ENCODE results near the gene PMEPA1.

The PMEPA1 gene

GRCh38 chr20:57676589-57677583 is 32.9 kb downstream of the PMEPA1 start:
- no peak for DNase-seq (ENCODE audit: low read depth)

GRCh38 chr20:57675773-57676172 is 34.0 kb downstream of the PMEPA1 start:
- DNase-seq (ENCODE audit: low read depth): no peak

DNA sequence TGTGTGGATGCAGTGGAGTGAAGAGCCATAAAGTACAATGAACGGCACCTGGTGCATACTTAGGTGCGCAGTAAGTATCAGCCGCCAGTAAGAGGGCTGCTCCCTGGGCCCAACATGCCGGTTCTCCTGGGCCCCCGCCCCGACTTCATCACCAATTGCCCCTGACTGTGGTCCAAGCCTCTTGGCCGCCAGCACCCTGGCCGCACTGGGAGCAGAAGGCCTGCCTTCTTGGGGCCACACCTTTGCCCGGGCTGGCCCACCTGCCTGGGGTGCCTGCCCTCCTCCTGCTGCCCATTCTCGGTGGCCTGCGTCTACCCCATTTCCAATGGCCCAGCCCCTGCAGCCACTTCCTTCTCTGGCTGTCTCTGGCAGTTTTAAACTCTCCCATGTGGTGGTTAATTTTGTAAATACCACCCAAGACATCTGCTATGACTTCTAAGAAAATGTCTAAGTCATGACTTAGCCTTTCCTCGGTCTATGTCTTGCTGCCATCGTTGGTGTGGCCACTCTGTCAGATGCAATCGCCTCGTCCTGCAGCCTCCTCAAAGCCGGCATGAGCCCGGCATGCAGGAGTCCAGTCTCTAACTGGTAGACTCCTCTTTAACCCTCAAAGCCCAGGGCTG is 36.8 kb downstream of the PMEPA1 start:
- DNase-seq (ENCODE audit: low read depth): no peak

DNA sequence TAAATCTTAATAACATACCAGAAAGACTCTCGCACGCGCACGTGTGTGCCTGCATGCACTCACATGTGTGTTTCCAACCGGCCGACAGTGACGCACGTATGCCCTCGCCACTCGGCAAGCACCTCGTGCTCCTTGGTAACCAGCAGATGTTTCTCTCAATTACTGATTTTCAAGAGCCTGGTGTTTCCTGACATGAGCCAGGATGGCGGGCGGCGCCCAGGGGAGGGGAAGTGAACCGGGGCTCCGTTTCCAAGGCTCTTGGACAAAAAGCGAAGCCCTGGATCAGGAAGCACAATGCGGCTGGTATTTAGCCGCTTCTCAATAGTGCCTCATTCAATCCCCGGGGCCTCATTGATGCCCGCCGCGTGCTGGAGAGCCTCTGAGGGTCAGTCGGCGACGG is 37.7 kb downstream of the PMEPA1 start:
- no peak for DNase-seq (ENCODE audit: low read depth)

DNA sequence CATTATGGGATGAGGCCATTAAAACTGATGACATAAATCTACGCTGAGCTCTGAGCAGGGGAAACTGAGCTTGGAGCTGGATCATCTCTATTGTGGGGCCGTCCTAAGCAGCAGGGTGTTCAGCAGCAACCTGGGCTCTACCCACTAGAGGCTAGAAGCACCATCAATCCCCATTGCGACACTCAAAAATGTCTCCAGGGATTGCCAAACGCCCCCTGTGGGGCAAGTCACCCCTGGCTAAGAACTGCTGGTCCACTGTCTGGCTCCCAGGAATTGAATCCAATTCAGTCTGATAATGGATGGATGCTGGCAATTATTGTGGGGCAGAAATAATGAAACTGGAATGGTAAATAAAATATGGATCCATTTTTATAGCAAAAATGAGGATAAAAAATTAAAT is 38.2 kb downstream of the PMEPA1 start:
- DNase-seq (ENCODE audit: low read depth): no peak

GRCh38 chr20:57671072-57671391 is 38.8 kb downstream of the PMEPA1 start:
- DNase-seq (ENCODE audit: low read depth): no peak

- DNase-seq (ENCODE audit: low read depth): no peak
Observed at GRCh38 chr20:57670288-57671071, 39.3 kb downstream of the PMEPA1 start.

GRCh38 chr20:57669632-57670031 is 40.2 kb downstream of the PMEPA1 start:
- no peak for DNase-seq (ENCODE audit: low read depth)

- no peak for DNase-seq (ENCODE audit: low read depth)
Observed at GRCh38 chr20:57667924-57668782, 41.7 kb downstream of the PMEPA1 start.

DNA sequence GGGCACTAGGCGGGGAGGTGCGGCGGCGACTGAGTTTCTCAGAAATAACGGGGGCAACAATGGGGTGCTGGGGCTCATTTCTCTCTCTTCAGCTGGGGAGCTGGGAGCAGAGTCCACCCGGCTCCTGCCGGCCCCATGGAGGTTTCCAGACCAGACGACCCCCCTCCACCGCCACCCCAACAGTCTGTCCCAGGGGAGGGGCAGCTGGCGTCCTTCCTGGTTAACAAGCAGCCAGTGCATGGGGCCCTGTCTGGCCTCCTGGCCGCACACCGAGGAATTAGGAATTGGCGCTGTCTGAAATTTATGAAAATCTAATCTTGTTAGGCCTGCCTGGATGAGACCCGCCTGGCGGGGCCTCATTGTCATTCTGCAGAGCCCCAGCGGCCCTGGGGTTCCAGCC is 42.4 kb downstream of the PMEPA1 start:
- DNase-seq (ENCODE audit: low read depth): no peak

- DNase-seq (ENCODE audit: low read depth): no peak
Observed at GRCh38 chr20:57666834-57667157, 43.0 kb downstream of the PMEPA1 start.

DNA sequence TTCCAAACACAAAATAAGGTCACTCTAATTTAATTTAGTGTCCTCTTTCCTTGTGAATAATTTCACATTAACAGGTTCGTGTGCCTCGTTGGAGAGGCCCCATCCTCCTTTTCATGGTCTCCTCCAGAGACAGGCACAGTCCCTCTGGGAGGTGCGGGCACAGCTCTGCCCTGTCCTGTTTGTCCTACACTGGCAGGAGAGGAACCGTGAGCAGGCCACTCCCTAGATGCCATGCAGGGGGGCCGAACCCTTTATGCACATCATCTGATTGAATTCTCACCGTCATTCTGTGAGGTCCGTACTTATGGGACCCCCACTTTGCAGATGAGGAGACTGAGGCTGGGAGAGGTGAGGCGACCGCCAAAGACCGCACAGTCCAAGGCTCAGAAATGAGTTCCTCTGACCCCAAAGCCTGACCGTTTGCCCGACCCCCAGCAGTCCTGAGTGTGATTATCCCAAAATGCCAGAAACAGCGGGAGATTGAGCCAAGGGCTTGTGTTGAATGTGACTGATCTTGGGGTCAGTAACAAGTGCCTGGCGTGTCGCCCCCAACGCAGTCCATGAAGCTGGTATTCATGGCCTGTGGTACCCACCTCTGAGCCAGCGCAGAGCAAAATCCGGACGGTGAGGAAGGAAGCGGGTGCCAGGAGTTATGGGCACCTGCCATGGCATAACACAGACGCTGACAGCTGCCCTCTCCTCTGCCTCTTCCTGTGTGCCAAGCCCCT is 43.5 kb downstream of the PMEPA1 start:
- DNase-seq (ENCODE audit: low read depth): no peak

- DNase-seq (ENCODE audit: low read depth): no peak
Observed at GRCh38 chr20:57665589-57665971, 44.2 kb downstream of the PMEPA1 start.

DNA sequence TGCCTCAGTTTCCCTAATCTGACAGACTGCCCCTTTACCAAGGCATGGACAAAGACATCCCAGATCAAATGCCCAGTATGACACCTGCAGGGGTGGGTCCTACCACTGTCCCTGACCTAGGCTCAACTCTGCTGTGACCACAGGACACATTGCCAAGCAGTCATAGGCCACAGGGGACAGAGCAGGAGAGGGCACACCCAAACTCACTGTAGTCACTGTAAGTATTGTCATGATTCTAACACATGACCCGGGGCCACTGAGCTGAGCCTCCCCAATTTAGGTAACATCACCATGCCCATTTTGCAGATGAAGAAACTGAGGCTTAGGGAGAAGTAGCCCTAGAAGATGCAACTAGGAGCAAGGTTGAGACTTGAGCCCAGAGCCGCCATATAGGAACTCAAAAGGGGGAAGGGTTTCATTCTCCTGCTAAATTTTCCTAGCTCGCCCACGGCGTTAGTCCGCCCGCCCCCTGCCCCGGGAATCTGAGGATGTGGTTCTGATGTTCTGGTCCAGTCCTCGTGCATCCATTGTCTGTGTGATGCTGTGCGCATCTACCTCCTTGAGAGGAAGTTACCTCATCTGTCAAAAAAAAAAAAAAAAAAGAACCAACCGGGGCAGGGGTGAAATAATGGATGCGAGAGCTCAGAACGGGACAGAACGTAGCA is 44.8 kb downstream of the PMEPA1 start:
- DNase-seq (ENCODE audit: low read depth): no peak

DNA sequence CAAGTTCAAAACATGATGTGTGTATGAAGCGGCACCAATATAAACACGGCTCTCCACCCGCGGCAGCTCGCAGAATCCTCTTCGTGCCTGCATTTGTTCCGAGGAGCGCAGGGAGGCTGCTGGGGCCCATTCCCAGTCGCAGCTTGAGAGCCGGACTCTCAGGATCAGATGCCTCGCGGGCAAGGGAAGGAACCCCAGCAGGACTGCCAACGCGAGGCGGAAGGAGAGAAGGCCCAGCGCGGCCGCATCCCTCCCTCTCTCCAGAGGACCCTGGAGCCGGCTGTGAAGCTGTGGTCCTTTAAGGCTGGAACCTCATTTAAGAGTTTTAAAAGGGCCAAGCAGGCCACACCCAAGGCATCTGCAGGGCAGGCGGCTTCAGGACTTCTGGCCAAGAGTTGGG is 45.3 kb downstream of the PMEPA1 start:
- no peak for DNase-seq (ENCODE audit: low read depth)

- no peak for DNase-seq (ENCODE audit: low read depth)
Observed at GRCh38 chr20:57663681-57664451, 45.9 kb downstream of the PMEPA1 start.

DNA sequence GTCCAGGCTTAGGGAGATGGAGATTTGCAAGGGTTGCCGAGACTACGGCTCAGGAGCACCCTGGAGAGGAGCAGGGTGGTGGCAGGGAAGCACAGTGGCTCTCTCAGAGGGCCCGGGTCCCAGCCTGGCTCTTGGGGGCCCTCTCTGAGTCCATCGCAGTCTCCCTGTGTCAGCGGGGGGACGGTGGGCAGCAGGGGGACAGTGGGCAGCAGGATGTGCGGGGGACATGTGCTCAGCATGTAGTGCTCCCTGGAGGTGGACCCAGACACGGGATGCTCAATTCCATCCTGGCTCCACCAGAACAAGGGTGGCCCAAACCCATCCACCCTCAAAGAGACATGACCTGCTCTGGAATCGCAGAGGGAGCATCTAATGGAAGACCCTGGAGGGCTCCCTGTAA is 46.6 kb downstream of the PMEPA1 start:
- DNase-seq (ENCODE audit: low read depth): no peak

GRCh38 chr20:57662456-57663240 is 47.2 kb downstream of the PMEPA1 start:
- no peak for DNase-seq (ENCODE audit: low read depth)
